Measurements from ENCODE around the gene FBXW2. TPM values are rescaled to one million over a fixed set of nuclear protein-coding genes. Genes with fewer than 3 reads are reported as not detected.

Gene FBXW2
- total RNA-seq, 1 donor from 2014 or later, result 84.7 TPM

GRCh38 chr9:120775859-120776258 is 17.4 kb downstream of the FBXW2 start:
- TF ChIP-seq, protein P1, sequence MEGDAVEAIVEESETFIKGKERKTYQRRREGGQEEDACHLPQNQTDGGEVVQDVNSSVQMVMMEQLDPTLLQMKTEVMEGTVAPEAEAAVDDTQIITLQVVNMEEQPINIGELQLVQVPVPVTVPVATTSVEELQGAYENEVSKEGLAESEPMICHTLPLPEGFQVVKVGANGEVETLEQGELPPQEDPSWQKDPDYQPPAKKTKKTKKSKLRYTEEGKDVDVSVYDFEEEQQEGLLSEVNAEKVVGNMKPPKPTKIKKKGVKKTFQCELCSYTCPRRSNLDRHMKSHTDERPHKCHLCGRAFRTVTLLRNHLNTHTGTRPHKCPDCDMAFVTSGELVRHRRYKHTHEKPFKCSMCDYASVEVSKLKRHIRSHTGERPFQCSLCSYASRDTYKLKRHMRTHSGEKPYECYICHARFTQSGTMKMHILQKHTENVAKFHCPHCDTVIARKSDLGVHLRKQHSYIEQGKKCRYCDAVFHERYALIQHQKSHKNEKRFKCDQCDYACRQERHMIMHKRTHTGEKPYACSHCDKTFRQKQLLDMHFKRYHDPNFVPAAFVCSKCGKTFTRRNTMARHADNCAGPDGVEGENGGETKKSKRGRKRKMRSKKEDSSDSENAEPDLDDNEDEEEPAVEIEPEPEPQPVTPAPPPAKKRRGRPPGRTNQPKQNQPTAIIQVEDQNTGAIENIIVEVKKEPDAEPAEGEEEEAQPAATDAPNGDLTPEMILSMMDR (IDR thresholded peaks at IDR 0.05), result no peak
- Mint-ChIP-seq H3K9me3 (ENCODE audit: unreplicated experiment) (no peaks in the 10 kb centered on the region), H3K27me3 (ENCODE audit: unreplicated experiment) (no peaks in the 10 kb centered on the region), H3K27ac (ENCODE audit: unreplicated experiment) (no peak overlapping the region), H3K36me3 (ENCODE audit: unreplicated experiment) (peaks cover 53% of the 10 kb centered on the region), H3K4me3 (ENCODE audit: unreplicated experiment) (no peak overlapping the region), H3K4me1 (ENCODE audit: unreplicated experiment) (no peaks in the 10 kb centered on the region)
- DNase-seq (ENCODE audit: extremely low spot score, unreplicated experiment), result no peak

GRCh38 chr9:120774719-120775118 is 18.5 kb downstream of the FBXW2 start:
- TF ChIP-seq, protein P1 (IDR thresholded peaks at IDR 0.05), result no peak
- Mint-ChIP-seq H3K27me3 (ENCODE audit: unreplicated experiment) (no peaks in the 10 kb centered on the region), H3K9me3 (ENCODE audit: unreplicated experiment) (no peaks in the 10 kb centered on the region), H3K27ac (ENCODE audit: unreplicated experiment) (no peak overlapping the region), H3K4me3 (ENCODE audit: unreplicated experiment) (no peak overlapping the region), H3K4me1 (ENCODE audit: unreplicated experiment) (no peaks in the 10 kb centered on the region), H3K36me3 (ENCODE audit: unreplicated experiment) (peaks cover 58% of the 10 kb centered on the region)
- DNase-seq (ENCODE audit: extremely low spot score, unreplicated experiment), result no peak

DNA sequence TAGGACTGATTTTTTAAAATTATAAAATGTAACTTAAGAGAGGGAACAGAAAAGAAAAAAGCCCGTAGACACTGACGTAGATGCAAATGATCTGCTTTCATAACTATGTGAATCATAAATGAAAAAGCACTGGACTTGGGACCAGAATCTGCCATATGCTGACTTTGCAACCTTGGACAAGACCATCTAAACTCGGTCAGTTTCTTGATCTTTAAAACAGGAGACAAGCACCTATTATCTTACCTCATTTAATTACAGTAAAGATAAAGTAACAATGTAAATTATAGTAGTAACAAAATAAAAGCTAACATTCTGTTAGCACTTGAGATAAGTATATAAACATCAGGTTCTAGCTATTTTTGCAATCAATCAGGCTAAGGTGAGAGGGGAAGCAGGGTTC is 20.0 kb downstream of the FBXW2 start:
- Mint-ChIP-seq H3K36me3 (ENCODE audit: unreplicated experiment) (peaks cover 58% of the 10 kb centered on the region), H3K9me3 (ENCODE audit: unreplicated experiment) (no peaks in the 10 kb centered on the region), H3K4me3 (ENCODE audit: unreplicated experiment) (no peak overlapping the region), H3K4me1 (ENCODE audit: unreplicated experiment) (no peaks in the 10 kb centered on the region), H3K27ac (ENCODE audit: unreplicated experiment) (no peak overlapping the region), H3K27me3 (ENCODE audit: unreplicated experiment) (no peaks in the 10 kb centered on the region)
- no peak for DNase-seq (ENCODE audit: extremely low spot score, unreplicated experiment)
- TF ChIP-seq, protein P1 (IDR thresholded peaks at IDR 0.05), result no peak

DNA sequence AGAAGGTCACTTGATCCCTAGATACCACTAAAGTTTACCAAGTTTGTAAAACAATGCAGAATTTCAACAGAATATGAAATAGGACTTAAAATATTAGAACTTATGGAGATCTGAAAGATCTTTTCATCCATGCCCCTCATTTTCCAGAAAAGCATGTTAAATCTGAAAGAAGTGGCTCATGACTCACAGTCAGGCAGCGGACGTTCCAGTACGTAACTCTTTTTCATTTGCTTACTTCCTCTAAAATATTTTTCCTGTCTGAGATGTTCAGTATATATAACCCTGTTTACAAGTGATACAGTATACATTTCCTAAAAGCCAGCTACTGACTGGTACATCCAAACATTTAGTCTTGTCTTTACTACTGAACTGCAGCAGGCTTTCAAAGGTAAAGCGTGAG is 22.3 kb downstream of the FBXW2 start:
- H3K4me1 Mint-ChIP-seq (ENCODE audit: unreplicated experiment), result no peaks in the 10 kb centered on the region
- no peak for DNase-seq (ENCODE audit: extremely low spot score, unreplicated experiment)
- H3K27me3 Mint-ChIP-seq (ENCODE audit: unreplicated experiment), result no peaks in the 10 kb centered on the region
- no peak overlapping the region for H3K4me3 Mint-ChIP-seq (ENCODE audit: unreplicated experiment)
- TF ChIP-seq, protein P1 (IDR thresholded peaks at IDR 0.05), result no peak
- H3K27ac Mint-ChIP-seq (ENCODE audit: unreplicated experiment), result no peak overlapping the region
- no peaks in the 10 kb centered on the region for H3K9me3 Mint-ChIP-seq (ENCODE audit: unreplicated experiment)
- peaks cover 55% of the 10 kb centered on the region for H3K36me3 Mint-ChIP-seq (ENCODE audit: unreplicated experiment)

GRCh38 chr9:120768886-120769285 is 24.3 kb downstream of the FBXW2 start:
- peaks cover 52% of the 10 kb centered on the region for H3K36me3 Mint-ChIP-seq (ENCODE audit: unreplicated experiment)
- H3K9me3 Mint-ChIP-seq (ENCODE audit: unreplicated experiment), result no peaks in the 10 kb centered on the region
- no peak for DNase-seq (ENCODE audit: extremely low spot score, unreplicated experiment)
- TF ChIP-seq, protein P1 (IDR thresholded peaks at IDR 0.05), result no peak
- H3K27me3 Mint-ChIP-seq (ENCODE audit: unreplicated experiment), result no peaks in the 10 kb centered on the region
- H3K4me3 Mint-ChIP-seq (ENCODE audit: unreplicated experiment), result no peak overlapping the region
- no peaks in the 10 kb centered on the region for H3K4me1 Mint-ChIP-seq (ENCODE audit: unreplicated experiment)
- no peak overlapping the region for H3K27ac Mint-ChIP-seq (ENCODE audit: unreplicated experiment)
